Mucosa of rectum (tissue), 2 donors: ENCODE data around the gene ZSCAN30.
"Not testable (repeated sequence)": the region's sequence is repeated elsewhere in the genome, so short reads cannot be mapped to it uniquely, and the experiment has no call there.

Experiments
- H3K27ac ChIP-seq, 2 donors: one replicate each; pipeline ENCODE4 v1.7.0; 2013; ENCODE audit warnings: inconsistent platforms in 2 of 2, low read depth in 2 of 2, low read length in 2 of 2
- H3K27me3 ChIP-seq, 2 donors: one replicate each; pipeline ENCODE4 v1.7.0; 2013; ENCODE audit warnings: low read length in 2 of 2; ENCODE audit not compliant: control insufficient read depth in 2 of 2, insufficient read depth in 2 of 2
- H3K36me3 ChIP-seq, 2 donors: one replicate each; pipeline ENCODE4 v1.7.0; 2013; ENCODE audit warnings: low read length in 2 of 2; ENCODE audit not compliant: control insufficient read depth in 2 of 2, insufficient read depth in 2 of 2
- H3K4me1 ChIP-seq, 2 donors: one replicate each; pipeline ENCODE4 v1.7.0; 2013; ENCODE audit warnings: low read length in 2 of 2, mild to moderate bottlenecking in 1 of 2; ENCODE audit not compliant: control insufficient read depth in 2 of 2, insufficient read depth in 2 of 2
- H3K4me3 ChIP-seq, 2 donors: one replicate each; pipeline ENCODE4 v1.7.0; 2013; ENCODE audit warnings: low read length in 2 of 2
- H3K9ac ChIP-seq, 2 donors: one replicate each; pipeline ENCODE4 v1.7.0; 2013; ENCODE audit warnings: low read length in 2 of 2, low read depth in 1 of 2, mild to moderate bottlenecking in 1 of 2
- H3K9me3 ChIP-seq, 2 donors: one replicate each; pipeline ENCODE4 v1.7.0; 2013; ENCODE audit warnings: low read length in 2 of 2; ENCODE audit not compliant: control insufficient read depth in 2 of 2
- donor health status: healthy.
- donor health status: Normal muscosa, but diverticular disease.

ZSCAN30 gene

DNA sequence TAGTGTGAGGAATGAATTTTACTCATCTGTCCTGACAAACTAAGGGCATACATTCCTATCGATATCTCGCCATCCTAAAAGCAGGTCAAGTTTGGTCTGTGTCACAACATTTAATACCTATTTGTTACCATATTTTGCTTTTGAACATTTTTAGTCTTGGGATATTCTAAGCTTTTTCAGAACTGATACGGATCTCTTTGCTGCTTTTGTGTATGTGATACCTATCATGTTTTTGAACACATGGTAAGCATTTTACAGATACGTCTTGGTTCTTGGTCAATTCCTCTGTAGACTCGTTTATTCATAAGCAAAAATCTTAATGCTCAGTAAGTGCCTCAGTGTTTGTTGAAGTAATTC lies 48.6 kb downstream of the ZSCAN30 start:
- Histone ChIP-seq H3K4me1 (peaks cover 2 to 9% of the 10 kb centered on the region in 2 donors), H3K9me3 (no peaks in the 10 kb centered on the region), H3K9ac (peak overlapping the region; percentile 87 to 94), H3K27me3 (no peaks in the 10 kb centered on the region), H3K4me3 (peak overlapping the region; percentile 91 to 98), H3K27ac (peak overlapping the region; percentile 92 to 94), H3K36me3 (peaks cover 31 to 40% of the 10 kb centered on the region in 2 donors)

DNA sequence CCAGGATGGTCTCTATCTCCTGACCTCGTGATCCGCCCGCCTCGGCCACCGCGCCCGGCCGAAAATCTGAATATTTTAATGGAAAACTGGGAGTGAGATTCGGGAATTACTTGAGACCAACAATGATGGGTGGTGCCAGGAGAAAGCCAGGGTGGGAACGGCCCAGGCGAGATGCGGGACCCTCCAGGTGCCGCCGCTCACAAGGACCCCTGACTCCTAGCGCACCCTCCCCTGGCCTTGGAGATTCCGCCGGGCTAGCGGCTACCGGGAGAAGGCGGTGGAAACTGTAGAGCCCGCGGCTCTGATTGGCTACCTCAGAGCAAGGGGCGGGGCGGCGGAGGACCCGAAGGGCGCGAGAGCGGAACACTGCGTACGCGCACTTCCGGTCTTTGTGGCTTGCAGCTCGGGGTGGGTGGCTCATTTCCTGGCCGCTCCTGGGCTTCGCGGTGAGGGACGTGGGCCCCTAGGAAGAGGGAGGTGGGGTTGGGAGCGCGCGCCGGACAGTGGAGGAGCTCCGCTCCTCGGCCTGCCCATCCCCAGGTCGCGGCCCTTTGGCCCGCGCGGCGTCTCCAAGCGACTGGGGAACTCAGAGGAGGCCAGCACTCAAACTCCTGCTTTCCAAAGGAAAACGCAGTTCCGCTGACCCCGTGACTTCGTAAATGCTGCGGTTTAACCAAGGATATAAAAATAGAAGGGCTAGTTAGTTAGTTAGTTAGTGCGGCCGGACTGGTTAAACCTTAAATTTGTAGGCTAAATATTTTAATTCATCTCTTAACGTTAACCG lies 49.2 kb downstream of the ZSCAN30 start, which contains the start of gene ZNF397:
TSS of gene ZNF397 (plus strand) at position 371 of the 784 bp plus-strand sequence. CDS start 1,437 bp downstream, outside the sequence.
- Histone ChIP-seq H3K9me3 (no peaks in the 10 kb centered on the region), H3K27ac (peak within 1 kb of the TSS; percentile 92 to 94), H3K27me3 (no peaks in the 10 kb centered on the region), H3K9ac (peak within 1 kb of the TSS; percentile 87 to 94), H3K4me1 (peaks cover 2 to 9% of the 10 kb centered on the region in 2 donors), H3K36me3 (peaks cover 30 to 34% of the 10 kb centered on the region in 2 donors), H3K4me3 (peak within 1 kb of the TSS; percentile 91 to 98)

DNA sequence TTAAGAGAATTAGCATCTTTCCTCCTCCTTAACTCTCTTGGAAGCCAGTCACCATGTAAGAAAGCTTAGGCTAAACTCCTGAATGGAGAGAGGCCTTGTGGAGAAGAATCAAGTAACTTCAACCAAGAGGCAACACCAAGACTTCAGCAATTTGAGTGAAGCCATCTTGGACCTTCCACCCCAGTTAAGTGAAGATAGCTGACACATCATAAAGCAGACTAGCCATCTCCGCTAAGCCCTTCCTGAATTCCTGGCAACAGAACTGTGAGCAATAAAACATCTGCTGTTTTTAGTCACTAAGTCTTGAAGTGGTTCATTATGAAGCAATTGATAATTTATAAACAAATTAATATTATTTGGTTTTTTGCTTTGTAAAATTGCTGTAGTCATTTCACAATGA lies 50.7 kb downstream of the ZSCAN30 start:
- H3K27ac ChIP-seq, result no peak overlapping the region

DNA sequence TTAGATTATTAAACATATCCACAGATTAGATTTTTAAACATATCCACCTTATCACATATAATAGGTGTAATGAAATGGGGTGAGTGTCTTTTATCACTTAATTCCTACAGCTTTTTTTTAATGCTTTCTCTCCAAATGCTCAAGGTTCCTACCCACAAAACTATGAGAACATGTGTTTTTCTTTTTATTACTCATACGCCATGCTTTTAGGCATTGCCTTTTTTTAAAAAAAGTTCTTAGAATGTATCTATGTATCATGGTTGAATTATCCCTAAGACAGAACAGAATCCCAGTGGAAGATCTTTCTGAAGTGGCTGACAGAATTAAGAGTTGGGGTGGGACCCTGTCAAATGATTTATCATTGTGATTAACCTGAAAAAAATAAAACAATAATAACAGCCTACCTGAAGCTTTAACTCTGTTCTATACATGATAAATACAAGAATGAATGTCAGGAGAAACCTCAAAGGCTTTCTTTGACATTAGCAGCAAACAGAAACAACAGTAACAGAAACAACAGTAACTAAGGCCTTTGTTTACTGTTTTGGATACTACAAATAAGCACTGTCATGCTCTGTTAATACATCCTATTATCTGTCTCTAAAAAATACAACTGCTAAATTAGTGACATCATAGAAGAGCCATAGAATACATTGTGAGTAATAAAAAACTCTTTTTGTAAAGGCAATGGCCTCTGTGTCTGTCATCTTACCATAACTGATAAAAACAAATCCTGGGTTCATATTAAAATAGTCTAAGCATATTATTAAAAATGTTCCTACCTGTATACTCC lies 53.3 kb downstream of the ZSCAN30 start:
- Histone ChIP-seq H3K27ac (no peak overlapping the region), H3K4me3 (no peak overlapping the region), H3K9me3 (no peaks in the 10 kb centered on the region), H3K36me3 (no peaks in the 10 kb centered on the region), H3K4me1 (peaks cover 2 to 6% of the 10 kb centered on the region in 2 donors), H3K27me3 (no peaks in the 10 kb centered on the region), H3K9ac (no peak overlapping the region)

More for the DNA sequence above, 50.7 kb downstream of the ZSCAN30 start:
- H3K27me3 ChIP-seq, result no peaks in the 10 kb centered on the region
- H3K36me3 ChIP-seq, result peaks cover 18 to 20% of the 10 kb centered on the region in 2 donors
- peaks cover 2 to 9% of the 10 kb centered on the region in 2 donors for H3K4me1 ChIP-seq
- H3K9me3 ChIP-seq, result no peaks in the 10 kb centered on the region
- no peak overlapping the region for H3K9ac ChIP-seq
- H3K4me3 ChIP-seq, result no peak overlapping the region

DNA sequence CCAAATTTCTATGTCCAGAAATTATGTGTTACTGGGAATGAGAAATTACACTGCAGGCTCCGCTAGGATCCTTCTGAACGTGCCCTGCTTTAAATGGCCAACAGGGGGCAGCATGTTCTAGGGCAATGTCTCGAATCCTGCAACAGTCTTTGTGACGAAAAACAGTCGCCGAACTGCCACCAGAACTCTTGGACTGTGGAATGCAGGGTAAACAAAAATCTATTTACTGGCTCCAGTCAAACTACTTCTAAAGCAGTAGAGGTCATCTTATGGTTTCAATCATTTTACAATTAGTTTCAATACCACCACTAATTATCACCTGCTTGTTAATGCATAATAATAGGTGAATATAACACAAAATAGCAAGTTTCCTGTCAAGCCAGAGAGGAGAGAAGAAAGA lies 59.0 kb downstream of the ZSCAN30 start:
- no peaks in the 10 kb centered on the region for H3K36me3 ChIP-seq
- H3K27ac ChIP-seq, result no peak overlapping the region
- H3K4me3 ChIP-seq, result peak overlapping the region; percentile 30 to 46
- H3K9me3 ChIP-seq, result no peaks in the 10 kb centered on the region
- no peaks in the 10 kb centered on the region for H3K27me3 ChIP-seq
- H3K9ac ChIP-seq, result peak overlapping the region; percentile 15 to 17
- peaks cover 0 to 3% of the 10 kb centered on the region in 2 donors for H3K4me1 ChIP-seq

DNA sequence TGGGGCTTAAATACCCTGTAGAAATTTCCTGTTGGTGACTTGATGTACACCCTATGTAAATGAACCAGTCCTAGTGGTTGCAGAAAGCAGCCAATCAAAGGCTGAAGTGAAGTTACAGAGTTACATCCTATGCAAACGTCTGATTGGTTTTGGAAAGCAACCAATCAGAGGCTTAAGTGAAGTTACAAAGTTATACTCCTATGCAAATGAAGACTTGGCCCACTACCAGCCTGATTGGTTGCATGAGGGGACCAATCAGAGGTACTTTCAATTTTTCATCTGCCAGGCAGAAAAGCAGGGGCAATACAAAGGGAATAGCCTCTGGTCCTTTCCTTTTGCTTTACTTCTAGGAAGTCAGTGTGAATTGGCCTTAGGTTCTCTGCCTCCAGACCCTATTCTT lies 62.8 kb downstream of the ZSCAN30 start:
- H3K4me3 ChIP-seq, result no peak overlapping the region
- no peaks in the 10 kb centered on the region for H3K36me3 ChIP-seq
- H3K27me3 ChIP-seq, result no peaks in the 10 kb centered on the region
- H3K4me1 ChIP-seq, result peaks cover 0 to 3% of the 10 kb centered on the region in 2 donors
- H3K9me3 ChIP-seq, result no peaks in the 10 kb centered on the region
- H3K9ac ChIP-seq, result no peak overlapping the region
- H3K27ac ChIP-seq, result no peak overlapping the region

DNA sequence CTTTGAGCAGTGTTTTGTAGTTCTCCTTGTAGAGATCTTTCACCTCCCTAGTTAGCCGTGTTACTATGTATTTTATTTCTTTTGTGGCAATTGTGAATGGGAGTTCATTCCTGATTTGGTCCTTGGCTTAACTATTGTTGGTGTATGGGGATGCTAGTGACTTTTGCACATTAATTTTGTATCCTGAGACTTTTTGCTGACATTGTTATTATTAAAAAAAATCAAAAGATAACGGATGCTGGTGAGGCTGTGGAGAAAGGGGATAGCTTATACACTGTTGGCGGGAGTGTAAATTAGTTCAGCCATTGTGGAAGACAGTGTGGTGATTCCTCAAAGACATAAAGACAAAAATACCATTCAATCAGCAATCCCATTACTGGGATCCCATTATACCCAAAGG lies 66.2 kb downstream of the ZSCAN30 start:
- Histone ChIP-seq H3K27ac (no peak overlapping the region), H3K27me3 (no peaks in the 10 kb centered on the region), H3K36me3 (no peaks in the 10 kb centered on the region), H3K4me1 (peaks cover 2 to 14% of the 10 kb centered on the region in 2 donors), H3K4me3 (no peak overlapping the region), H3K9me3 (no peaks in the 10 kb centered on the region), H3K9ac (no peak overlapping the region)

DNA sequence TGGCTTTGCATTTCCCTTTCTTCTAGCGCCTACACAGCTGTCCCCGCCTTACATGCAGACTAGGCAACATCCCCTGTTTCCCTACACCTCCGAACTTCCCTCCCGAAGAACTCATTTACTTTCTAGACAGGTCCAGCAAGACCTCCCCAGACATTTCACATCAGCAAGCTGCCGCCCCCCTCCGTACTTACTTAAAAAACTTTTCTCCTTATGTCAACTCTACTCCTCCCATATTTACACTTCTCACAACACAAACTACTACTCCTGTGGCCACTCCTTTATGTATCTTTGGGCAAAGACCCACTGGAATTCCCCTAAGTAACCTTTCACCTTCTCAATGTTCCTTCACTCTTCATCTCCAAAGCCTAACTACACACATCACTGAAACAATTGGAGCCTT lies 69.6 kb downstream of the ZSCAN30 start:
- peaks cover 2 to 14% of the 10 kb centered on the region in 2 donors for H3K4me1 ChIP-seq
- H3K27me3 ChIP-seq, result no peaks in the 10 kb centered on the region
- H3K36me3 ChIP-seq, result no peaks in the 10 kb centered on the region
- no peaks in the 10 kb centered on the region for H3K9me3 ChIP-seq
- no peak overlapping the region for H3K9ac ChIP-seq
- no peak overlapping the region for H3K4me3 ChIP-seq
- no peak overlapping the region for H3K27ac ChIP-seq

DNA sequence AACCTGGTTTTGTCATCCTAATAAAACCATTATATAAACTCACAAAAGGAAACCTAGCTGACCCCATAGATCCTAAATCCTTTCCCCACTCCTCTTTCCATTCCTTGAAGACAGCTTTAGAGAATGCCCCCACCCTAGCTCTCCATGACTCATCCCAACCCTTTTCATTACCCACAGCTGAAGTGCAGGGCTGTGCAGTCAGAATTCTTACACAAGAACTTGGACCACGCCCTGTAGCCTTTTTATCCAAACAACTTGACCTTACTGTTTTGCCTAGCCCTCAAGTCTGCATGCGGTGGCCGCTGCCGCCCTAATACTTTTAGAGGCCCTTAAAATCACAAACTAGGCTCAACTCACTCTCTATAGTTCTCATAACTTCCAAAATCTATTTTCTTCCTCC lies 70.7 kb downstream of the ZSCAN30 start:
- H3K4me3 ChIP-seq, H3K27me3 ChIP-seq, H3K36me3 ChIP-seq, H3K27ac ChIP-seq, H3K9ac ChIP-seq, H3K9me3 ChIP-seq: not testable (repeated sequence)
- H3K4me1 ChIP-seq, result peaks cover 2 to 14% of the 10 kb centered on the region in 2 donors

DNA sequence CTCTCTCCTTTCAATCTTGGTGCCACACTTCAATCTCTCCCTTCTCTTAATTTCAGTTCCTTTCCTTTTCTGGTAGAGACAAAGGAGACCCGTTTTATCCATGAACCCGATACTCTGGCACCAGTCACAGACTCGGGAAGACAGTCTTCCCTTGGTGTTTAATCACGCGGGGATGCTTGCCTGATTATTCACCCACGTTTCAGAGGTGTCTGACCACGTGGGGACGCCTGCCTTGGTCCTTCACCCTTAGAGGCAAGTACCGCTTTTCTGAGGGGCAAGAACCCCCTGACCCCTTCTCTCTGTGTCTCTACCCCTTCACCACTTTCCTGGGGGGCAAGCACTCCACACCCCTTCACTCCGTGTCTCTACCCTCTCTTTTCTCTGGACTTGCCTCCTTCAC lies 73.4 kb downstream of the ZSCAN30 start:
- not testable (repeated sequence) for H3K27ac ChIP-seq, H3K9ac ChIP-seq, H3K27me3 ChIP-seq, H3K9me3 ChIP-seq, H3K4me3 ChIP-seq, H3K36me3 ChIP-seq
- H3K4me1 ChIP-seq, result peaks cover 2 to 14% of the 10 kb centered on the region in 2 donors
